Bronchus fibroblast of lung (primary cell): ENCODE results near the gene ZNF544. TPM values are rescaled to one million over a fixed set of nuclear protein-coding genes. Genes with fewer than 3 reads are reported as not detected.

ENCODE experiments used
- total RNA-seq: library from RNA; depleted of rRNA; stranded (reverse); fragments of >200 nt; gene quantifications from 2 replicates; pipeline ENCODE4 v1.2.3, GENCODE V29; 2015

ZNF544 gene
- 37.2 and 43.0 TPM in 2 replicates for total RNA-seq

GRCh38 chr19:58228585-58229254, at the start of gene ZNF544:
TSS of gene ZNF544 (plus strand) at chr19:58228914. CDS start at chr19:58244024, 15,110 bp downstream.

DNA sequence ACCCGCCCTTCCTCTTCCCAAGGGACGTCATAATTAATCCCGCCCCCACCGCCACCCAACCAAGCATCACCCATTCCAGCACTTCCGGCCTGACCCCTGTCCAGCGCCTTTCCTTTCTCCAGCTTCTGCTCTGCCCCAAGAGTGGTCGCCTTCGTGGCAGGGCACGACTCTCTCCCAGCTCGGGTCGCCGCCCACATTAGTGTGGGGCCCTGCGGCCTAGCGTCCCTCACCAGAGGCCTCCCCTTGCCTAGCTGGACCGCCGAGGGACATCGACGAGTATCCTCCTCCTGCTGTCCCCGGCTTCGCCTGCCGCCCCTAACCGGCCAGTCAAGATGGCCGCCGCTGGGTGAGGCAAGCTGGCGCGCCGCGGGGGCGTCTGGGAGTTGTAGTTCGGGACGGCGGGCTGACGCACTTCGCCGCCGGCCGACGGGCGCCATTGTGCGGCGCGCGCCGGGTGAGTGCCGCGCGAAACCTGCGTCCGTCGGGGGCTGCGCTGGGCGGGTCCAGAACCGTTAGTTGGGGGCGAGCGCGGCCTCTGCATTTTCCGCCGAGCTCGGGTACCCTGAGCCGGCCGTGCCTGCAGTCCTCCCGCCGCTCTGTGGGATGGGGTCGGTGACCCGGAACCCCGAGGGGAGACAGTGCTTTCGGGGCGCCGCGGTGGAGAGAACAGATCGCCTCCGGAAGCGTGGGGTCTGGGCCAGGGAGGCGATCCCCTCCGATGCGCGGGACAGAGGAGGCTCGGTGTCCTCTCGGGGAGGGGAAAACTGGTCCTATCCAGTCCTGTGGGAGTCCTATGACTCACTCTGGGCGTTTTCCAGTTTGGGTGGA, 45.5 kb upstream of the ZNF544 start, which contains the start of gene ZNF274:
Gene ZNF274, plus strand, starts transcription at position 73 of the 828 bp plus-strand sequence. CDS start 905 bp downstream, outside the sequence.

GRCh38 chr19:58278541-58279041, 49.9 kb downstream of the ZNF544 start, which contains the start of gene ZNF8:
TSS of gene ZNF8 (plus strand) at chr19:58278955. CDS start at chr19:58279082, 127 bp downstream.

DNA sequence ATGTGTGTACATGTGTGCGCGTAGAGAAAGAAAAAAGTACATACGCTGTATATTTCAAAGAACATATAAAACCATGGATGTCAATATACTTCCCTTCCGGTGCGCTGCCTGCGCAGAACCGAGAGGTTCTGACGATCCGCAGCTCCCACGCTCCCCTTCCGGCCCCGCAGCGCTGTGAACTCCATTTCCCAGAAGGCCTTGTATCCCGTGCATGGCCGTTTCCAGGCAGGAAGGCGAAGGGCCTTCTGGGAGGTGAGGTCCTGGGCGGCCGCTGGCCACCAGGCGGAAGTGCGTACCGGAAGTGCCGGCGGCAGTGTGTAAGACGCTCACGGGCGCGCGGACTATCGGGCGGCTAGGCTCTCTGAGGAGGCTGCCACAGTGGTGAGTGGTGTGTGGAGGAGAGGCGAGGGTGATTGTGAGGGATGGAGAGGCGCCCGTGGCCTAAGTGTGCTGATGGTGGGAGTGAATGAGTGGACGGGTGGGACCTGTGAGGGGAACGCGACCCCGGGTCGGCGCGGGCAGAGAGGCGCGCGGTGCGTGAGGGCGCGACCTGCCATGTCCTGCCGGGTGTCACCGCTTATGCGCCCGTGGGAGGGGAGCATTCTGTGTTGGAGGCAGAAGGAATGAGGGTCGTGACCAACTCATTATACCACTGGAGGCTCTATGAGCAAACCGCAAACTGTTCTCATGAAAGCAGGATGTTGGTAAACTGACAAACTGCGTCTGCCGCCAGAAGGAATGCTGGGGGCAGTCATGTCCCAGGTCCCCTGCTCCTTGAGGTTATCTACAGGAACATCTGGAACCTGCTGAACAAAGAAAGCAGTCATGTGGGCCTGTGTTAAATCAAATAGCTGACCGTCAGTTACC, 76.6 kb downstream of the ZNF544 start, which contains the start of gene ERVK3-1:
Gene ERVK3-1, plus strand, starts transcription at position 313 of the 867 bp plus-strand sequence. CDS start 6,792 bp downstream, outside the sequence.

Other genes starting within 250 kb of the ZNF544 start
- gene ZNF606, start 226.1 kb upstream of the ZNF544 start, total RNA-seq: 7.4 TPM in 2 replicates
- not detected in 2 replicates for gene ZSCAN1, start 194.9 kb upstream of the ZNF544 start, total RNA-seq
- 2.0 and 2.8 TPM in 2 replicates for gene ZNF135, start 169.6 kb upstream of the ZNF544 start, total RNA-seq
- gene ZSCAN18, start 130.7 kb upstream of the ZNF544 start, total RNA-seq: 29.7 and 29.9 TPM in 2 replicates
- 5.7 and 5.9 TPM in 2 replicates for gene ZNF329, start 78.1 kb upstream of the ZNF544 start, total RNA-seq
- gene ZNF274, start 45.9 kb upstream of the ZNF544 start, total RNA-seq: 14.6 and 16.8 TPM in 2 replicates
- gene ZNF8, start 50.0 kb downstream of the ZNF544 start, total RNA-seq: 3.7 and 4.2 TPM in 2 replicates
- gene ERVK3-1, start 76.5 kb downstream of the ZNF544 start, total RNA-seq: 52.1 and 56.0 TPM in 2 replicates
- 1.6 and 1.8 TPM in 2 replicates for gene ZSCAN22, start 98.1 kb downstream of the ZNF544 start, total RNA-seq
- 56.7 and 57.5 TPM in 2 replicates for gene A1BG, start 124.6 kb downstream of the ZNF544 start, total RNA-seq
- gene ZNF497, start 133.8 kb downstream of the ZNF544 start, total RNA-seq: under 0.01 and 0.74 TPM in 2 replicates
- gene ZNF837, start 152.1 kb downstream of the ZNF544 start, total RNA-seq: 0.89 and 2.4 TPM in 2 replicates
- 2,682 and 2,963 TPM in 2 replicates for gene RPS5, start 158.4 kb downstream of the ZNF544 start, total RNA-seq
- gene RNF225, start 166.7 kb downstream of the ZNF544 start, total RNA-seq: not detected in 2 replicates
- gene ZNF584, start 179.7 kb downstream of the ZNF544 start, total RNA-seq: 8.2 and 13.1 TPM in 2 replicates
- 2.1 and 3.0 TPM in 2 replicates for gene ZNF132, start 211.2 kb downstream of the ZNF544 start, total RNA-seq
- 5.5 and 6.2 TPM in 2 replicates for gene ZNF324B, start 222.7 kb downstream of the ZNF544 start, total RNA-seq
- gene ZNF324, start 238.2 kb downstream of the ZNF544 start, total RNA-seq: 7.7 and 9.1 TPM in 2 replicates
- 8.0 and 9.4 TPM in 2 replicates for gene ZNF446, start 247.4 kb downstream of the ZNF544 start, total RNA-seq